IMR-90 (cell line): ENCODE data around the gene ZNF292. TPM values are rescaled to one million over a fixed set of nuclear protein-coding genes. Genes with fewer than 3 reads are reported as not detected.

ENCODE experiments used
- ATAC-seq: fragments of 200-7000 bp; cut with Tn5 transposase; 2 replicates; pipeline ENCODE4 v1.9.1; 2020; ENCODE audit warnings: low read depth, mild to moderate bottlenecking, moderate library complexity
- BruUV-seq: library from RNA; stranded (reverse); fragments of 400-500 nt; replicated peaks from 2 replicates; lab custom pipeline; 2021; lab: Mats Ljungman, UMichigan
- CTCF ChIA-PET: fragments of 300-600 bp; formaldehyde crosslinking; extraction: SDS; loops from one replicate; lab custom pipeline; 2021; ENCODE audit warnings: antibody characterized with exemption; lab: Yijun Ruan, JAX
- POLR2A ChIA-PET: fragments of 300-600 bp; sonication (Branson Sonifier 250); formaldehyde crosslinking; loops from one replicate; lab custom pipeline; 2022; ENCODE audit warnings: antibody characterized with exemption; ENCODE audit not compliant: unreplicated experiment; lab: Charles Lee
- DNase-seq: peaks from one replicate; pipeline ENCODE4 v3.0.0; 2013
- H2AFZ ChIP-seq: replicated peaks from 2 replicates; pipeline ENCODE3; 2013; ENCODE audit warnings: low read length, mild to moderate bottlenecking; ENCODE audit not compliant: poor library complexity
- H2AK5ac ChIP-seq: 2 replicates; pipeline ENCODE4 v1.6.1; 2013; ENCODE audit warnings: low read depth, low read length, inconsistent platforms
- H2AK9ac ChIP-seq: replicated peaks from 2 replicates; pipeline ENCODE3; 2013; ENCODE audit warnings: mild to moderate bottlenecking, low read depth, low read length, moderate library complexity; ENCODE audit not compliant: poor library complexity
- H2BK120ac ChIP-seq: 2 replicates; pipeline ENCODE4 v1.6.1; 2013; ENCODE audit warnings: low read depth, low read length, inconsistent platforms
- H2BK15ac ChIP-seq: 3 replicates; pipeline ENCODE4 v1.6.1; 2013; ENCODE audit warnings: low read depth, low read length, inconsistent platforms
- H2BK20ac ChIP-seq: 2 replicates; pipeline ENCODE4 v1.6.1; 2013; ENCODE audit warnings: low read depth, mild to moderate bottlenecking, inconsistent platforms, low read length, moderate library complexity
- H2BK5ac ChIP-seq: 2 replicates; pipeline ENCODE4 v1.6.1; 2013; ENCODE audit warnings: mild to moderate bottlenecking, low read depth, low read length, inconsistent platforms; ENCODE audit not compliant: poor library complexity, severe bottlenecking
- H3K14ac ChIP-seq: replicated peaks from 2 replicates; pipeline ENCODE4 v1.6.1; 2013; ENCODE audit warnings: low read depth, low read length, inconsistent platforms
- H3K18ac ChIP-seq: 2 replicates; pipeline ENCODE4 v1.6.1; 2013; ENCODE audit warnings: low read depth, low read length, control low read depth
- H3K23ac ChIP-seq: 2 replicates; pipeline ENCODE4 v1.6.1; 2013; ENCODE audit warnings: low read depth, low read length, inconsistent platforms
- H3K27ac ChIP-seq: 2 replicates; pipeline ENCODE4 v1.5.1; 2013; ENCODE audit warnings: mild to moderate bottlenecking, control low read depth, low read length; ENCODE audit not compliant: insufficient read depth
- H3K27me3 ChIP-seq: 2 replicates; pipeline ENCODE4 v1.6.1; 2013; ENCODE audit warnings: low read length; ENCODE audit not compliant: control insufficient read depth, insufficient read depth
- H3K36me3 ChIP-seq: 2 replicates; pipeline ENCODE4 v1.6.1; 2013; ENCODE audit warnings: low read length, mixed read lengths; ENCODE audit not compliant: control insufficient read depth, insufficient read depth
- H3K4ac ChIP-seq: 2 replicates; pipeline ENCODE4 v1.6.1; 2013; ENCODE audit warnings: low read depth, low read length, inconsistent platforms
- H3K4me1 ChIP-seq: 2 replicates; pipeline ENCODE4 v1.6.1; 2013; ENCODE audit warnings: low read length, mixed read lengths; ENCODE audit not compliant: control insufficient read depth, insufficient read depth
- H3K4me2 ChIP-seq: 2 replicates; pipeline ENCODE4 v1.6.1; 2013; ENCODE audit warnings: low read depth, mild to moderate bottlenecking, control low read depth, low read length, moderate library complexity
- H3K4me3 ChIP-seq: 2 replicates; pipeline ENCODE4 v1.5.1; 2013; ENCODE audit warnings: low read depth, mild to moderate bottlenecking, control low read depth, low read length, moderate library complexity; ENCODE audit not compliant: insufficient read depth
- H3K56ac ChIP-seq: 2 replicates; pipeline ENCODE4 v1.6.1; 2013; ENCODE audit warnings: low read length, inconsistent platforms; ENCODE audit not compliant: insufficient read depth; ENCODE audit errors: extremely low read depth
- H3K79me1 ChIP-seq, 2 experiments: 2 replicates each; pipeline ENCODE4 v1.6.1; 2013; ENCODE audit warnings: low read length in 2 of 2, inconsistent platforms in 1 of 2, low read depth in 1 of 2
- H3K9ac ChIP-seq: 2 replicates; pipeline ENCODE4 v1.6.1; 2013; ENCODE audit warnings: low read depth, low read length, control low read depth
- H3K9me1 ChIP-seq: 2 replicates; pipeline ENCODE4 v1.6.1; 2013; ENCODE audit warnings: low read length, inconsistent platforms; ENCODE audit not compliant: insufficient read depth
- H3K9me3 ChIP-seq: 2 replicates; pipeline ENCODE4 v1.6.1; 2013; ENCODE audit warnings: low read length; ENCODE audit not compliant: control insufficient read depth, insufficient read depth
- H4K20me1 ChIP-seq: 2 replicates; pipeline ENCODE4 v1.6.1; 2013; ENCODE audit warnings: low read length, inconsistent platforms; ENCODE audit not compliant: insufficient read depth
- H4K5ac ChIP-seq: 2 replicates; pipeline ENCODE4 v1.6.1; 2013; ENCODE audit warnings: mild to moderate bottlenecking, low read depth, low read length, control low read depth
- H4K8ac ChIP-seq, 2 experiments: 2 replicates each; pipeline ENCODE4 v1.6.1; 2013; ENCODE audit warnings: low read depth in 2 of 2, low read length in 2 of 2, control low read depth in 1 of 2, inconsistent platforms in 1 of 2
- H4K91ac ChIP-seq: 2 replicates; pipeline ENCODE4 v1.6.1; 2013; ENCODE audit warnings: low read depth, low read length, inconsistent platforms; ENCODE audit not compliant: insufficient read depth
- BHLHE40 ChIP-seq: fragments of 150-350 bp; IDR thresholded peaks from 2 replicates; pipeline ENCODE4 v1.6.1; 2016; ENCODE audit warnings: mild to moderate bottlenecking, low read depth, low read length
- CHD1 ChIP-seq: IDR thresholded peaks from 2 replicates; pipeline ENCODE4 v1.6.1; 2012; ENCODE audit warnings: low read depth, low read length, improper control_type of control experiment
- ELK1 ChIP-seq: fragments of 150-350 bp; IDR thresholded peaks from 2 replicates; pipeline ENCODE4 v1.6.1; 2016; ENCODE audit warnings: low read depth, mild to moderate bottlenecking, low read length, moderate library complexity, borderline replicate concordance
- FOS ChIP-seq: fragments of 150-350 bp; IDR thresholded peaks from 2 replicates; pipeline ENCODE4 v1.6.1; 2016; ENCODE audit warnings: low read depth, low read length
- MAFK ChIP-seq: IDR thresholded peaks from 2 replicates; pipeline ENCODE4 v1.6.1; 2012; ENCODE audit warnings: low read depth, low read length, improper control_type of control experiment
- MAZ ChIP-seq: IDR thresholded peaks from 2 replicates; pipeline ENCODE4 v1.6.1; 2012; ENCODE audit warnings: low read depth, mild to moderate bottlenecking, low read length, improper control_type of control experiment, moderate library complexity, borderline replicate concordance
- NFE2L2 ChIP-seq: fragments of 150-350 bp; IDR thresholded peaks from 2 replicates; pipeline ENCODE4 v1.6.1; 2016; ENCODE audit warnings: low read depth, mild to moderate bottlenecking, low read length
- RAD21 ChIP-seq: IDR thresholded peaks from 2 replicates; pipeline ENCODE4 v1.6.1; 2012; ENCODE audit warnings: low read length, improper control_type of control experiment
- RCOR1 ChIP-seq: IDR thresholded peaks from 2 replicates; pipeline ENCODE4 v1.6.1; 2012; ENCODE audit warnings: mild to moderate bottlenecking, low read length, improper control_type of control experiment; ENCODE audit not compliant: insufficient replicate concordance
- RFX5 ChIP-seq: IDR thresholded peaks from 2 replicates; pipeline ENCODE4 v1.8.0; 2012; ENCODE audit warnings: low read depth, mild to moderate bottlenecking, low read length, moderate library complexity
- SMC3 ChIP-seq: fragments of 150-350 bp; IDR thresholded peaks from 2 replicates; pipeline ENCODE4 v1.6.1; 2016; ENCODE audit warnings: low read depth, mild to moderate bottlenecking, antibody characterized with exemption, low read length, moderate library complexity
- USF2 ChIP-seq: fragments of 150-350 bp; IDR thresholded peaks from 2 replicates; pipeline ENCODE4 v1.6.1; 2017; ENCODE audit warnings: mild to moderate bottlenecking, antibody characterized with exemption, low read length, low read depth
- WGBS, 2 experiments: methylation state at CpG; one replicate each; pipeline versions ENCODE4 v1.1.5 to v1.1.7; 2013; ENCODE audit warnings: missing lambda C conversion rate in 2 of 2; ENCODE audit not compliant: insufficient read length in 1 of 2; ENCODE audit errors: extremely low coverage in 2 of 2; 5-methylcytosine and 5-hydroxymethylcytosine counted together
- dilution Hi-C: fragments of 300-500 bp; cut with HindIII; formaldehyde crosslinking; loops from one replicate; pipeline ENCODE4 v1.14.3; 2018; ENCODE audit warnings: low sequenced_read_pairs; ENCODE audit not compliant: unreplicated experiment
- in situ Hi-C: fragments of 300-500 bp; cut with MboI; formaldehyde crosslinking; loops from 3 replicates; pipeline ENCODE4 v1.14.3; 2019; ENCODE audit warnings: low sequenced_read_pairs, inconsistent platforms, mixed read lengths
- intact Hi-C: fragments of 100-400 bp; cut with micrococcal nuclease; formaldehyde crosslinking; loops from 2 replicates; pipeline ENCODE4 v1.10.0; 2022
- polyA plus RNA-seq, 3 experiments: library from polyadenylated mRNA; depleted of rRNA; stranded (reverse); fragments of >200 nt; gene quantifications; 2 replicates each; pipeline ENCODE4 v1.2.3, GENCODE V29; 2012; ENCODE audit warnings: low replicate concordance in 1 of 3
- total RNA-seq: library from RNA; depleted of rRNA; stranded (reverse); fragments of >200 nt; gene quantifications from 2 replicates; pipeline ENCODE4 v1.2.3, GENCODE V29; 2012
- TF ChIP-seq, protein P1 (sequence below): conservative IDR thresholded peaks from 2 replicates; pipeline ENCODE4 v1.5.1; 2012; ENCODE audit warnings: mild to moderate bottlenecking, low read depth, low read length, improper control_type of control experiment

The ZNF292 gene
- total and polyA plus RNA-seq, 2 of the 4 experiments (the other 2 are of a cell fraction), result 5.5 to 28.3 TPM

DNA sequence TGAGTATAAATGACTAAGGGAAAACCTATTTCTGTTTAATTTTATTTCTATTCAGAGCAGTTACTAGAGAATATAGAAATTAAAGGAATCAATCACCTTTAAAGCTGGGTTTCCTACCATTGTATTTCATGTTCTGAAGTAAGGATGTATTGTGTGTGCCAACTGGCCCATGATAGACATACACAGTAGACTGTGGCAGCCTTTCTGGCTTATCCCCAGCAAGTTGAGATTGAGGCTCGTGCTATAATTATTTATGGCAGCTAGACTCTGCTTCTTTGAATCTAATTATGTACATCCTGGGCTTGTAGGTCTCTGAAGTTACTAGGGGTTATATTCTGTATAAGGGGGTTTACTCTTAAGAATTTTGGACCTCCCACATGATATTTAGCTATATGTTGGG is 44.4 kb downstream of the ZNF292 start:
- Histone ChIP-seq H3K9me1 (0 out of 2 replicates have a peak, but pooled peaks cover 5% of the 10 kb centered on the region), H2AFZ (no peak overlapping the region), H3K27ac (no peak overlapping the region), H3K9ac (no peak overlapping the region), H2BK5ac (no peak overlapping the region), H3K27me3 (no peaks in the 10 kb centered on the region), H3K18ac (no peak overlapping the region), H3K23ac (no peak overlapping the region), H3K56ac (no peak overlapping the region), H4K91ac (no peak overlapping the region), H4K5ac (no peak overlapping the region), H4K8ac (no peak overlapping the region), H2BK120ac (no peak overlapping the region), H2BK15ac (no peak overlapping the region), H3K4me2 (no peak overlapping the region), H3K9me3 (no peaks in the 10 kb centered on the region), H2AK5ac (no peak overlapping the region), H2AK9ac (no peak overlapping the region), H3K79me1 (peaks cover 18 to 41% of the 10 kb centered on the region in 2 experiments; a peak in 3 of 4 replicates), H3K14ac (no peak overlapping the region), H4K20me1 (peaks cover 54% of the 10 kb centered on the region), H3K36me3 (peaks cover 5% of the 10 kb centered on the region; the same call in 1 of the 2 replicates), H3K4me3 (no peak overlapping the region), H2BK20ac (no peak overlapping the region), H3K4ac (no peak overlapping the region), H3K4me1 (peaks cover 2% of the 10 kb centered on the region)
- no peak for DNase-seq
- in situ Hi-C loops (no loop called here), dilution Hi-C loops (no loop called here), intact Hi-C loops (loop anchor here (2.0 to 5.0 kb wide), 2 partner anchors 15 to 42 kb away; partner anchors contain the start of gene ZNF292)
- ATAC-seq, result no peak
- no TSS peak for BruUV-seq
- ChIA-PET CTCF (interaction anchor here (0.7 kb wide), 1 partner anchor 39 kb away, joined by 4 read pairs; no protein-coding TSS in a partner anchor), POLR2A (no interaction called here)
- WGBS, 2 experiments, result no CpG with 5 or more reads among the region's 1 CpG
- TF ChIP-seq NFE2L2 (no peak), FOS (no peak), CHD1 (no peak), RCOR1 (no peak), BHLHE40 (no peak), MAZ (no peak), ELK1 (no peak), MAFK (no peak), SMC3 (no peak), RFX5 (no peak), RAD21 (no peak), USF2 (no peak)
- TF ChIP-seq, protein P1, sequence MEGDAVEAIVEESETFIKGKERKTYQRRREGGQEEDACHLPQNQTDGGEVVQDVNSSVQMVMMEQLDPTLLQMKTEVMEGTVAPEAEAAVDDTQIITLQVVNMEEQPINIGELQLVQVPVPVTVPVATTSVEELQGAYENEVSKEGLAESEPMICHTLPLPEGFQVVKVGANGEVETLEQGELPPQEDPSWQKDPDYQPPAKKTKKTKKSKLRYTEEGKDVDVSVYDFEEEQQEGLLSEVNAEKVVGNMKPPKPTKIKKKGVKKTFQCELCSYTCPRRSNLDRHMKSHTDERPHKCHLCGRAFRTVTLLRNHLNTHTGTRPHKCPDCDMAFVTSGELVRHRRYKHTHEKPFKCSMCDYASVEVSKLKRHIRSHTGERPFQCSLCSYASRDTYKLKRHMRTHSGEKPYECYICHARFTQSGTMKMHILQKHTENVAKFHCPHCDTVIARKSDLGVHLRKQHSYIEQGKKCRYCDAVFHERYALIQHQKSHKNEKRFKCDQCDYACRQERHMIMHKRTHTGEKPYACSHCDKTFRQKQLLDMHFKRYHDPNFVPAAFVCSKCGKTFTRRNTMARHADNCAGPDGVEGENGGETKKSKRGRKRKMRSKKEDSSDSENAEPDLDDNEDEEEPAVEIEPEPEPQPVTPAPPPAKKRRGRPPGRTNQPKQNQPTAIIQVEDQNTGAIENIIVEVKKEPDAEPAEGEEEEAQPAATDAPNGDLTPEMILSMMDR, result no peak
